GM19467 (cell line): ENCODE results near the gene PRDX6.
"Not testable (repeated sequence)": the region's sequence is repeated elsewhere in the genome, so short reads cannot be mapped to it uniquely, and the experiment has no call there.

ENCODE experiments used
- ATAC-seq: cut with Tn5 transposase; IDR thresholded peaks from one replicate; pipeline ENCODE4 v1.9.1; 2021; ENCODE audit warnings: mild to moderate bottlenecking, moderate library complexity; ENCODE audit not compliant: unreplicated experiment

The PRDX6 gene

GRCh38 chr1:173495609-173496267 lies 18.6 kb downstream of the PRDX6 start:
- ATAC-seq = no peak

- ATAC-seq = no peak
These were observed 19.7 kb downstream of the PRDX6 start for GRCh38 chr1:173496757-173497320.

- no peak for ATAC-seq
These were observed 22.6 kb downstream of the PRDX6 start for GRCh38 chr1:173499729-173500128.

- ATAC-seq = no peak
These were observed 25.0 kb downstream of the PRDX6 start for GRCh38 chr1:173502104-173502503.

- no peak for ATAC-seq
These were observed 26.3 kb downstream of the PRDX6 start for GRCh38 chr1:173503391-173503790.

GRCh38 chr1:173504268-173504667 lies 27.1 kb downstream of the PRDX6 start:
- no peak for ATAC-seq

GRCh38 chr1:173505391-173505790 lies 28.3 kb downstream of the PRDX6 start:
- no peak for ATAC-seq

GRCh38 chr1:173506437-173506836 lies 29.3 kb downstream of the PRDX6 start:
- no peak for ATAC-seq

GRCh38 chr1:173507205-173507846 lies 30.2 kb downstream of the PRDX6 start:
- ATAC-seq = no peak

GRCh38 chr1:173507847-173508209 lies 30.7 kb downstream of the PRDX6 start:
- ATAC-seq = no peak

GRCh38 chr1:173508541-173508940 lies 31.4 kb downstream of the PRDX6 start:
- ATAC-seq = no peak

GRCh38 chr1:173509797-173510196 lies 32.7 kb downstream of the PRDX6 start:
- no peak for ATAC-seq

- ATAC-seq = not testable (repeated sequence)
These were observed 37.4 kb downstream of the PRDX6 start for GRCh38 chr1:173514503-173514902.

GRCh38 chr1:173520799-173521198 lies 43.7 kb downstream of the PRDX6 start:
- no peak for ATAC-seq

GRCh38 chr1:173523329-173523728 lies 46.2 kb downstream of the PRDX6 start:
- ATAC-seq = no peak

GRCh38 chr1:173525926-173526325 lies 48.8 kb downstream of the PRDX6 start:
- ATAC-seq = no peak

GRCh38 chr1:173527151-173527826 lies 50.2 kb downstream of the PRDX6 start:
- ATAC-seq = no peak

GRCh38 chr1:173529106-173529505 lies 52.0 kb downstream of the PRDX6 start:
- ATAC-seq = no peak

GRCh38 chr1:173530795-173531693 lies 53.9 kb downstream of the PRDX6 start:
- no peak for ATAC-seq

GRCh38 chr1:173532237-173532636 lies 55.1 kb downstream of the PRDX6 start:
- ATAC-seq = no peak

GRCh38 chr1:173536223-173536622 lies 59.1 kb downstream of the PRDX6 start:
- no peak for ATAC-seq
